Inflammatory macrophage treated with lipopolysaccharide for 4 hours (primary cell): ENCODE results near the gene POC1B.

Source experiments
- DNase-seq: peaks from one replicate; pipeline ENCODE4 v3.0.0-alpha.2; 2020

Gene POC1B

GRCh38 chr12:89525824-89526770 lies at the start of gene POC1B:
Gene POC1B, minus strand, starts transcription at chr12:89526047. Its CDS starts 152 bp downstream, at chr12:89525895.
- DNase-seq: peak; percentile 71

GRCh38 chr12:89575374-89575773 lies 49.5 kb upstream of the POC1B start:
- no peak for DNase-seq

GRCh38 chr12:89574736-89575208 lies 48.9 kb upstream of the POC1B start:
- DNase-seq: no peak

GRCh38 chr12:89573051-89573810 lies 47.4 kb upstream of the POC1B start:
- DNase-seq: no peak

- DNase-seq: no peak
These were observed 45.8 kb upstream of the POC1B start for GRCh38 chr12:89571491-89572195.

GRCh38 chr12:89568484-89568883 lies 42.6 kb upstream of the POC1B start:
- DNase-seq: no peak

- DNase-seq: no peak
These were observed 41.9 kb upstream of the POC1B start for GRCh38 chr12:89567691-89568239.

DNA sequence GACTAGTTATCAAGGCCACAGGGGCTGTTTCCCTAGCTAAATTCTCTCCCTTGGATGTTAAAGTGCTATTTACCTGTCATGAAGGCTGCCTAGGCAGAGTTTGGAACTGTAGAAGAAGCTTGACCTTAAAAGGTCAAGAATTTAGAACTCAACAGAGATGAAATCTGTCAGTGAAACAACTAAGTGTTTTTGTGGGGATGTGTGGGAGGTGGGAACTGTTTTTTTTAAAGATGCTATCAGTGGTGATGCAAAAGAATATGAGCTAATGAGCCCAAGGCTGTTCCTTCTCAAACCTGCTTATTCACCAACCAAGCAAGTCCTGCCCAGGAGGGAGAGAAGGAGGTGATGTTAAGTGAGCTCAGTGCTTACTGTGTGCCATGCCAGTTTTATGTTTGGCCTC lies 40.8 kb upstream of the POC1B start:
- peak; percentile 42 for DNase-seq

DNA sequence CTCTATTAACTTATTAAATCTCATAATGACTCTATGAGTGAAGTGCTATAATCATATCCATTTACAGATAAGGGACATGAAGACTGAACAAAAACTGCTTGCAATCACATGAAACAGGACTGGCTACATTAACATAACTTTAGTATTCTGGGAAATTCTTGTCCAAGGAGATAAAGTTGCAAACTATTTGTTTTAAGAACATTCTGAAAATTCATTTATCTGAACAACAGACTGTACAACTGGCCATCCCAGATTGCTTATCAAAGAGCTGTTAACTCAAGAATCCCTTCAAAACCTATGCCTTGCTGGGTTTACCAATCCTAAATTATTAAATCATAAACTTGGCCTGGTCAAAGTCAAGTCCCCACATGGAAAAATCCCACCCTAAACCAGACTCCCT lies 39.2 kb upstream of the POC1B start:
- DNase-seq: no peak

DNA sequence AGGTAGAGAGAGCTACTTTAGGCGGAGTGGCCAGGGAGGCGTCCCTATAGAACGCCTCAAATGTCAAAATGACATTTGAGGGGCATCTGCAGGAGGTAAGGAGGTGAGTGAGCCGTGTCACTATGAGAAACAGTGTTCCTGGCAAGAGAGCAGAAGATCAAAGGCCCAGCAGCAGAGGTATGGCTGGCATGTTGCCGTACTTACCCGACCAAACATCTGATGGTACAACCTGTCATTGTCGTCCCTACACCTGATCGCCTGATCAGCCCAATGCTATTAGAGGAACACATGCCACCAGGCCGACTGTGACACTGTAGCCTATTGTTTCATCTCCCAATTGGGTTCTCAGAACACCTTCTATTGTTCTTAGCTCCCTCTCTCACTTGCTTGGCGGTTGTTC lies 33.9 kb upstream of the POC1B start:
- no peak for DNase-seq

GRCh38 chr12:89556976-89557375 lies 31.1 kb upstream of the POC1B start:
- DNase-seq: no peak

DNA sequence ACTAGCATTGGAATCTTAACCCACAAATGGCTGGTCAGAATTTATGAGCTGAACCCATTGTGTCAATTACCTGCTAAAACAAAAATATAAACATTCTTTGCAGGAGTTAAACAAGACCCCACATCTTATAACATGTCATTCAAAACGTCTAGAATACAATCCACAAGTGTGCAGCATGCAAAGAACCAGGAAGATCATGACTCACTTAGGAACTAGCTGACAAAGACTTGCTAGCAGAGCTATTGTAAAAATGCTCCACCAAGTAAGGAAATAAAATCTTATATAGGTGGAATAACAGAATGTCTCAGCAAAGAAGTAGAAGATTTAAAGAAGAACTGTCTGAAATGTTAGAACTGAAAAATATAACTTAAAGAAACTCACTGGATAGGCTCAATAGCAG lies 26.5 kb upstream of the POC1B start:
- no peak for DNase-seq

DNA sequence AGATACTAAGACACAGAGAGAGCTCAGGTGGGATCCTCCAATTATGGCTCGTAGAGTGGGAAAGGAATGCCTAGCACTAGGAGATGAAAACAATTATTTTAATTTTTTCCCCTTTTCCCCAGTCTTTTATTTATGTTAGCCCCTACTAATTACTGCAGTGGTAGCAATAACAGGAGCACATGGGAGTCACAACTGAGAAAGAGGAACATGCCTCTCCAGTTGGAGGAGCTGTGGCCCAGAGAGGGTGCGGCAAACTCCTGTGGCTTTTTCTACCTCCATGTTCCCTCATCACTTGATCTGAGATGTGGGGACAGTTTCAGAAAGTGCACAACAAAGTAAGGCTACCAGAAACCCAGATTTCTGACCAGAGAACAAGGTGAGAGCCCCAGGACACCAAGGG lies 25.9 kb upstream of the POC1B start:
- DNase-seq: no peak

GRCh38 chr12:89547101-89547500 lies 21.3 kb upstream of the POC1B start:
- no peak for DNase-seq

- DNase-seq: no peak
These were observed 20.3 kb upstream of the POC1B start for GRCh38 chr12:89546151-89546550.

- DNase-seq: no peak
These were observed 18.9 kb upstream of the POC1B start for GRCh38 chr12:89544681-89545184.

DNA sequence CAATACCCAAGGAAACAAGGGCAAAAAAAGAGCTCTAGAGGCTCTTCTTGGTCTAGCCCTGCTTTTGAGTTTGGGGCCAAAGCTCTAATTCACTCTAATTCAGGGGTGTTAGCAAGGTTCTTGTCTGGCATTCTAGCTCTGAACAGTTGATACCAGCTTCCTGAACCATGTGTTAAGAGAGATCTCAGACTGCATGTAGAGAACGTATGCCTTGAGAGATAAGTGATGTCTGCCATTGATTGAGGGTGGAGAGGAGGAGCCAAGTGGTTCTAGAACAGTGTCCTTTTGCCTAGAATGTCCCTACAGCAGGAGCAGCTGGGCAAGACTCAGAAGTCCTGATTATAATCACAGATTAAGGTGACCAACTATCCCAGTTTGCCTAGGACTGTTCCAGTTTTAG lies 18.2 kb upstream of the POC1B start:
- DNase-seq: no peak

GRCh38 chr12:89542912-89543592 lies 17.2 kb upstream of the POC1B start:
- DNase-seq: peak; percentile 75

GRCh38 chr12:89542236-89542635 lies 16.4 kb upstream of the POC1B start:
- no peak for DNase-seq

DNA sequence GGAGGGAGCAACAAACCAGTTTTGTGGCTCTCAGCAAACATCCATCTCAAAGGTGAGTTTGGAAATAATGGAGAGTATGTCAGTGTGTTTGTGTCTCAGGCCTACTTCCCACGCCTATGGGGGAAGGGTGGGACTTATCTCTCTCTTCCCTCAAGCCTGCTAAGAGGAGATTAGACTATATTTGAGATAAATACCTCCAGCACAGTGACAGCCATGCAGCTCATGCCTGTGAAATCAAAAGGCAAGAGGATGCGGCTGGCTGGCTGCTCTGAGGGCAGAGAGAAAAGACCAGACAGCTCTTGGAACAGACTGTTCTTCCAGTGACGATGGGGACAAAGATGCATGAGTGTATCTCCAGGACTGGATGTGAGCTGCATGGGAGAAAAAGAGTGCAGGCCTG lies 14.7 kb upstream of the POC1B start:
- DNase-seq: no peak

GRCh38 chr12:89539426-89540223 lies 13.8 kb upstream of the POC1B start:
- no peak for DNase-seq
